SK-N-MC (cell line): ENCODE data around the gene APOA4.

Source experiments
- EZH2 ChIP-seq: fragments of 200-600 bp; sonication (generic); IDR thresholded peaks from one replicate; pipeline ENCODE4 v1.6.1; 2017; ENCODE audit warnings: antibody characterized with exemption
- FOXP2 ChIP-seq: optimal IDR thresholded peaks from 2 replicates; pipeline ENCODE3; 2011; ENCODE audit warnings: mild to moderate bottlenecking, moderate library complexity; ENCODE audit not compliant: insufficient read depth; ENCODE audit errors: extremely low read length, control extremely low read depth
- POLR2AphosphoS5 ChIP-seq: IDR thresholded peaks from 2 replicates; pipeline ENCODE4 v1.6.1; 2012; ENCODE audit warnings: mild to moderate bottlenecking, low read depth, low read length, borderline replicate concordance

DNA sequence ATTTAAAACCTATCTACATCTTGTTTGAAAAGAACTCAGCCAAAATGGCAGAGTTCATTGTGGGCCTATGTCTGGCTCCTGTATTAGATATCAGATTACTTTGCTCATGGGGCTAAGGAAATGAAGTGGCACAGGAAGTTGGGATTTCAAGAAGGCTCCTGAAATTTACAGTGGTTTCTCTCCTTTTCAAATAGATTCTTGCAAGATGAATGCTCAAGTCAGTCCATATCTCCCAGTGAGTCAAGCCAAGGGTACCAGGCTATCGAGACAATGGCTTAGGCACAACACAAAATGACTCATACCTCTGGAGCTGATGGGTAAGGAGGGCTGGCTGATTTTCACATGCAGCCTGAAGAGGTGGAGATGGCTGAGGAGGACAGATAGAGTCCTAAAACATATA is 38.4 kb upstream of the APOA4 start:
- TF ChIP-seq EZH2: no peak
- TF ChIP-seq POLR2AphosphoS5: no peak
- no peak for TF ChIP-seq FOXP2
